Right lobe of liver (tissue), 4 donors: ENCODE data around the gene ZSCAN21.

Experiments
- POLR2A ChIP-seq: fragments of 450-650 bp; IDR thresholded peaks from one replicate; pipeline ENCODE4 v1.6.1; 2017; ENCODE audit warnings: antibody characterized with exemption, mild to moderate bottlenecking
- TF ChIP-seq, protein P1 (sequence below), 4 donors: fragments of 200-600 bp in 3 of 4; fragments of 450-650 bp in 1 of 4; IDR thresholded peaks; one replicate each; pipeline versions ENCODE4 v1.5.1 to v1.8.0; 2016 to 2022; ENCODE audit warnings: antibody characterized with exemption in 4 of 4, mild to moderate bottlenecking in 2 of 4
- donor health status: DM: no; HTN: no; CAD: no.
- donor health status: DM: no; HTN: no; CAD: no.
- donor health status: DM: no; HTN: yes; CAD: no.

DNA sequence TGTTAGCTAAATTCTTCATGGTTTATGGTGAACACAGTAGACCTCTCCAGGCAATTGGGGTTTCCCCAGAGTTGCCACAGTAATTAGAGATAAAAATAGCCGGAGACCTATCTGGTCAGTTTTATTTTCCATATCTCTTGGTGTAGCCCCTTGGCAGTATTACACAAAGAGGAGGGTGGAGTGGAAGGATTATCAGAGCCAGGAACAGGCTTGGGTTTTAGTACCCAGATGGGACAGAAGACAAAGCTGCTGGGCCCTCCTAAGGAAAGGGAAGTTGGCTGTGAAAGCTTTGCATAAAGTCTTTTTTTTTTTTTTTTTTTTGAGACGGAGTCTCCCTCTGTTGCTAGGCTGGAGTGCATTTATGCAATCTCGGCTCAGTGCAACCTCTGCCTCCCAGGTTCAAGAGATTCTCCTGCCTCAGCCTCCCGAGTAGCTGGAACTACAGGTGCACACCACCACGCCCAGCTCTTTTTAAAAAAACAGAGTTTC lies 9.7 kb downstream of the ZSCAN21 start:
- TF ChIP-seq, protein P1, sequence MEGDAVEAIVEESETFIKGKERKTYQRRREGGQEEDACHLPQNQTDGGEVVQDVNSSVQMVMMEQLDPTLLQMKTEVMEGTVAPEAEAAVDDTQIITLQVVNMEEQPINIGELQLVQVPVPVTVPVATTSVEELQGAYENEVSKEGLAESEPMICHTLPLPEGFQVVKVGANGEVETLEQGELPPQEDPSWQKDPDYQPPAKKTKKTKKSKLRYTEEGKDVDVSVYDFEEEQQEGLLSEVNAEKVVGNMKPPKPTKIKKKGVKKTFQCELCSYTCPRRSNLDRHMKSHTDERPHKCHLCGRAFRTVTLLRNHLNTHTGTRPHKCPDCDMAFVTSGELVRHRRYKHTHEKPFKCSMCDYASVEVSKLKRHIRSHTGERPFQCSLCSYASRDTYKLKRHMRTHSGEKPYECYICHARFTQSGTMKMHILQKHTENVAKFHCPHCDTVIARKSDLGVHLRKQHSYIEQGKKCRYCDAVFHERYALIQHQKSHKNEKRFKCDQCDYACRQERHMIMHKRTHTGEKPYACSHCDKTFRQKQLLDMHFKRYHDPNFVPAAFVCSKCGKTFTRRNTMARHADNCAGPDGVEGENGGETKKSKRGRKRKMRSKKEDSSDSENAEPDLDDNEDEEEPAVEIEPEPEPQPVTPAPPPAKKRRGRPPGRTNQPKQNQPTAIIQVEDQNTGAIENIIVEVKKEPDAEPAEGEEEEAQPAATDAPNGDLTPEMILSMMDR (IDR thresholded peaks at IDR 0.05) = no peak
- no peak for TF ChIP-seq POLR2A
